Activated T-helper 1 cell treated with anti-CD3 and anti-CD28 coated beads, Interleukin-12 subunit alpha, Interleukin-12 subunit beta, Interleukin-2, Interleukin-4 antibody, amounts not matched to agents 30 ng/mL and 10 ng/mL and 1 ng/mL, durations not matched to agents 14 hours and 24 hours and 36 hours (primary cell): ENCODE data around the gene KCNE3. TPM values are rescaled to one million over a fixed set of nuclear protein-coding genes. Genes with fewer than 3 reads are reported as not detected.

Source experiments
- DNase-seq: peaks from one replicate; pipeline ENCODE4 v3.0.0; 2021; ENCODE audit warnings: low spot score
- H3K27ac Mint-ChIP-seq: one replicate; pipeline ENCODE4 v1.8.0; 2021; ENCODE audit warnings: mild to moderate bottlenecking, mixed read lengths
- H3K27me3 Mint-ChIP-seq: one replicate; pipeline ENCODE4 v1.8.0; 2022; ENCODE audit warnings: mild to moderate bottlenecking, moderate library complexity, mixed read lengths; ENCODE audit not compliant: insufficient read depth
- H3K36me3 Mint-ChIP-seq: one replicate; pipeline ENCODE4 v1.8.0; 2021; ENCODE audit warnings: low read depth, mixed read lengths
- H3K4me1 Mint-ChIP-seq: one replicate; pipeline ENCODE4 v1.8.0; 2021; ENCODE audit warnings: low read depth, mixed read lengths
- H3K4me3 Mint-ChIP-seq: one replicate; pipeline ENCODE4 v1.8.0; 2021; ENCODE audit warnings: mild to moderate bottlenecking, moderate library complexity, mixed read lengths
- H3K9me3 Mint-ChIP-seq: one replicate; pipeline ENCODE4 v1.8.0; 2021; ENCODE audit warnings: mixed read lengths
- intact Hi-C: fragments of 100-400 bp; cut with micrococcal nuclease; formaldehyde crosslinking; loops from one replicate; pipeline ENCODE4 v1.15.1; 2024
- total RNA-seq: library from RNA; stranded (reverse); gene quantifications from 2 replicates; pipeline ENCODE4 v1.2.3, GENCODE V29; 2022

Gene KCNE3
- total RNA-seq, 1 donor from 2014 or later = not detected

DNA sequence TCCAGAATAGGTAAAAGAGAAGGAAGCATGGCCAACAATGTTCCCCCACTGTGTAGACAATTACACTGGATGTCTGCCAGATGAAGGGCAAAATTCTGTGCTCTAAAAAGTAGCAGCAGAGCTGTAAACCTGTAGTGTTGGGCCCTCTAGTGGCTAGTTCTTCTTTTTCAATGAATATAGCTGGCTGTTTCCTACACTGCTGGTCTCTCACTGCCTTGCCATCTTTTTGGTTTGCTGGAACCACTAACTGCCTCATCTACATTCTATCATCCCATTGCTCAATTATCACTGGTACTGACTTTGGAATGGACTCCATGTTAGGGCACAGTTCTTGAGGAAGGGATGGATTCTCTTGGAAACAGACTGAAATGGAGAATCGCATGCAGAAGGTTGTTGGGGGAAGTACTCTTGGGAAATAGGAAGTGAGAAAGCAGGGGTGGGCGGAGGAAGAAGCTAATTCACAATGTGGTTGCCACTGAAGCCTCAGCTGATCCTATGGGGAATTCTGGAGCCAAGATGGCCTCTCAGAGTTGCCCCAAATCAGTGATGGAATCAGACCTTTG, 17.9 kb downstream of the KCNE3 start:
- Mint-ChIP-seq H3K4me3 (no peak overlapping the region), H3K9me3 (no peaks in the 10 kb centered on the region), H3K4me1 (peaks cover 7% of the 10 kb centered on the region), H3K27ac (no peak overlapping the region), H3K27me3 (peaks cover 12% of the 10 kb centered on the region), H3K36me3 (no peaks in the 10 kb centered on the region)
- peak; percentile 12 for DNase-seq
- intact Hi-C loops = loop anchor here (1.0 to 2.0 kb wide), 5 partner anchors 51 to 485 kb away; partner anchors contain the start of gene PGM2L1

DNA sequence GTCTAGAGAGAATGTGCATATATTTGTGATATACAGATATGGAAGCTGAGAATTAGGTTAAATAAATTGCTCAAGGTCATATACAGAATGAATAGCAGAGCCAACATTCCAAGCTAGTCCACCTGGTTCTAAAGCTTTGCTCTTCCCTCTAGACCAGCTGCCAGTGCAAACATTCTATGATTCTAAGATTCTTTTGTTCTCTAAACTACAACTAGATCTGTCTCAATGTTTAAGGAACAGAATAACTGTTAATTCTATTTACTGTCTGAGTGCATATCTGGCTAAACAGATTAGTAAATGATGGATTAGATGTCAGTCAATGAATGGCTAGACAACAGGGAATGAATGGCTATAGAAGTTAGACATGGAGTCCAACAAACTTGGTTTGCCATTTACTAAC, 19.6 kb downstream of the KCNE3 start:
- no peak for DNase-seq
- Mint-ChIP-seq H3K27ac (no peak overlapping the region), H3K4me1 (peaks cover 7% of the 10 kb centered on the region), H3K9me3 (no peaks in the 10 kb centered on the region), H3K4me3 (no peak overlapping the region), H3K36me3 (no peaks in the 10 kb centered on the region), H3K27me3 (peaks cover 9% of the 10 kb centered on the region)
- intact Hi-C loops = loop anchor here (2.0 kb wide), 1 partner anchor 49 kb away; the partner anchor contains the start of gene PGM2L1

GRCh38 chr11:74446532-74446938, 20.8 kb downstream of the KCNE3 start:
- Mint-ChIP-seq H3K36me3 (no peaks in the 10 kb centered on the region), H3K9me3 (no peaks in the 10 kb centered on the region), H3K4me1 (peaks cover 7% of the 10 kb centered on the region), H3K27me3 (peaks cover 11% of the 10 kb centered on the region), H3K27ac (no peak overlapping the region), H3K4me3 (no peak overlapping the region)
- DNase-seq = no peak
- intact Hi-C loops = no loop called here

GRCh38 chr11:74444173-74444826, 23.0 kb downstream of the KCNE3 start:
- Mint-ChIP-seq H3K9me3 (peaks cover 16% of the 10 kb centered on the region), H3K27ac (no peak overlapping the region)

DNA sequence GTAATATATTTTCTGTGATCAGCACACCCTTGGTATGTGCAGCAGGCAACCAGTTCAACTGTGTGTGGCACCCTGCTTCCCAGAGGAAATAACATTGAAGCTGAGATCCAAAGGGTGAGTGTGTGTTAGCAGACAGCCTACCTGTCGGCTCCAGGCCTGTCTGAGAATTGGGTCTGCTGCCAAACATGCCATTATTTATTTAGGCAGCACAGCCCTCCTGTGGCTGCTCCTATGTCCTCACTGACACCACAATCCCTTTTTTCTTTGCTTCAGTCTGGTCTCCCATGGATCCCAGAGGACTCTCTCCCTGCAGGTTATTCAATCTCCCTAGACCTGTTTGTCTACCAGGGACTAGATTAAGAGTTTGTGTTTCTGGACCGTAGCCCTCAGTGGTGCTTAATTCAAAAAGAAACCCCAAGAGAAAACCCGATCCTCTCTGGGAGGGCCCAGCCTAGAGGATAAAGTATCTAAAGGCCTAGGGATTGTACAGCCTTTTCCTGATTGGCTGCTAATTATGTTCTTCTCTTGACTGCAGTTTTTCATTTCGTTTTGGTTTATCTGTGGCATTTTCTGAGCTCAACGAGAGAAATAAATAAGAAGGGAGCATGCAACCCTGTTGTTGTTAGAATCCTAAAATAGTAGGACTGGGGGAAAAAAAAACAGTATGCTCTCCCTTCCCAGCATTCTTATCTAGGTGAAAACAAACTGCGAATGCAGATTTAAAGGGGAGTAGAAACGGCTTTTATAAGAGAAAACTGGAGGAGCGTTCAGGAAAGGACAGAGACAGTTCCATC, 24.1 kb downstream of the KCNE3 start:
- H3K36me3 Mint-ChIP-seq = no peaks in the 10 kb centered on the region
- H3K4me3 Mint-ChIP-seq = no peak overlapping the region
- intact Hi-C loops = no loop called here
- no peak for DNase-seq
- no peaks in the 10 kb centered on the region for H3K4me1 Mint-ChIP-seq
- H3K27me3 Mint-ChIP-seq = peaks cover 5% of the 10 kb centered on the region
- H3K27ac Mint-ChIP-seq = no peak overlapping the region
- peaks cover 16% of the 10 kb centered on the region for H3K9me3 Mint-ChIP-seq

More at GRCh38 chr11:74444173-74444826, 23.0 kb downstream of the KCNE3 start:
- intact Hi-C loops = no loop called here
- H3K4me1 Mint-ChIP-seq = peaks cover 3% of the 10 kb centered on the region
- no peak for DNase-seq
- H3K36me3 Mint-ChIP-seq = no peaks in the 10 kb centered on the region
- H3K4me3 Mint-ChIP-seq = no peak overlapping the region
- H3K27me3 Mint-ChIP-seq = peaks cover 7% of the 10 kb centered on the region

DNA sequence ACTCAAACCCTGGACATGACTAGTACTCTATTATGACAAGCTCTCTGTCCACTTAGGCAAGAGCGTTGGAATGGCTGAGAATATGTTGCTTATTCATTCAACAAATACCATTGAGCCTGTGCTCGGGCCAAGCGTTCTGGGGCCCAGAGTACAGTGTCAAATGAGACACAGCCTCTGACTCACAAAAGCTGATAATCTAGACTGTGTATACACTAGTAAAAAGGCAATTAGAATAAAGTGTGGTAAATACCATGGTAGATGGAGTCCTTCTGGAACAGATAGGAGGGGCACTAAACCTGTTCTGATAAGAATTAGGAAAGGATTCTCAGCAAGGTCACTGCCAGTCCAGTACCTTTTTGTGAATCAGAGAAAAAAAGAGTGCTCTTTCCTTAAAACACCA, 24.7 kb downstream of the KCNE3 start:
- DNase-seq = no peak
- no peak overlapping the region for H3K4me3 Mint-ChIP-seq
- peaks cover 16% of the 10 kb centered on the region for H3K9me3 Mint-ChIP-seq
- H3K27me3 Mint-ChIP-seq = peaks cover 5% of the 10 kb centered on the region
- intact Hi-C loops = no loop called here
- H3K4me1 Mint-ChIP-seq = no peaks in the 10 kb centered on the region
- no peaks in the 10 kb centered on the region for H3K36me3 Mint-ChIP-seq
- no peak overlapping the region for H3K27ac Mint-ChIP-seq

DNA sequence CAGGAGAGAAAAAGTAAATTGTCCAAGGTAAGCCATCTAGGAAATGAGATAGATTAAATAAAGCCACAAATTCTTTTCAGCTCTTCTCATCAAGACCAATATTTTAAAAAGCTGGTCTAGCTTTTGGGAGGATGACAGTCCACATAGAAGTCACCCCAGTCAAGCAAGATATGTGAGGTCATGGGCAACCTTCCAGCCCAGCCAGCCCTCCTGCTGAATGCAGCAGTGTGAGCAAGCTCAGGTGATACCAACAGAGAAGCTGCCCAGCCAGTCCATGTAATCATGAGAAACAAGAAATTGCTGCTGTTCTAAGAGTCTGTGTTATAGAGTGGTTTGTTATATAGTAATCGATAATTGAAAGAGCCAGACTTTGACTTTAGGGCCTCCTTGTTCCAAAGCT, 28.7 kb downstream of the KCNE3 start:
- Mint-ChIP-seq H3K27ac (no peak overlapping the region), H3K4me3 (no peak overlapping the region), H3K27me3 (peaks cover 3% of the 10 kb centered on the region), H3K9me3 (peaks cover 16% of the 10 kb centered on the region), H3K36me3 (no peaks in the 10 kb centered on the region), H3K4me1 (peaks cover 5% of the 10 kb centered on the region)
- no peak for DNase-seq
- intact Hi-C loops = no loop called here

DNA sequence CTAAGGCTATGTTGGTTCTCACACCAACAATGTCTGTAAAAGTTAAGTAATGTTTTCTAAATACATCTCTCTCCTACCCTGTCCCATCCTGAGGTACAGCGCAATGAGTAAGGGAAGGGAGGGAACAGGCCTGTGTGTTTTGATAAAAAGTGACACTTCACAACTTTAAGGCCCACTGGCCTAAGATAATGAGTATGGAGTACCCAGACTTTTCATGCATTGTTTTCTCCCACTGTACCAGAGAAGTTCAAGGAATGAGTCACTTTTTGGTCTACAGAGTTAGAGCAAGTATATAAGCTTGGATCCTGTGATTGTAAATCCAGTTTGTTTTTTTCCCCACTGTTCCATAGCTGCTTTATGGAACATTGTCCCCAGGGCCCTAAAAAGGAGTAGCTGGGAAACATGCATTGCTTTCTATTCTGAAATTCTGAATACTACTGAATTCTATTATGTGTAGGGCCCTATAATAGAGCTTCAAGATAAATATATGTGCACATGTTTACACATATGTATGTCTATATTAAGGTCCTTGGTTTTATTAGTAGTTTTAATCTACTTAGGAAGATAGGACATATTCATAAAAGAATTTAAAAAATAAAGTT, 29.8 kb downstream of the KCNE3 start:
- intact Hi-C loops = no loop called here
- no peak overlapping the region for H3K27ac Mint-ChIP-seq
- no peak overlapping the region for H3K4me3 Mint-ChIP-seq
- no peaks in the 10 kb centered on the region for H3K27me3 Mint-ChIP-seq
- H3K36me3 Mint-ChIP-seq = no peaks in the 10 kb centered on the region
- peaks cover 5% of the 10 kb centered on the region for H3K4me1 Mint-ChIP-seq
- peaks cover 16% of the 10 kb centered on the region for H3K9me3 Mint-ChIP-seq
- no peak for DNase-seq

- H3K4me3 Mint-ChIP-seq = no peak overlapping the region
- no peak for DNase-seq
- intact Hi-C loops = no loop called here
- no peaks in the 10 kb centered on the region for H3K9me3 Mint-ChIP-seq
- H3K4me1 Mint-ChIP-seq = peaks cover 5% of the 10 kb centered on the region
- peaks cover 2% of the 10 kb centered on the region for H3K27me3 Mint-ChIP-seq
- H3K36me3 Mint-ChIP-seq = no peaks in the 10 kb centered on the region
- no peak overlapping the region for H3K27ac Mint-ChIP-seq
Observed at GRCh38 chr11:74434528-74434927, 32.8 kb downstream of the KCNE3 start.

DNA sequence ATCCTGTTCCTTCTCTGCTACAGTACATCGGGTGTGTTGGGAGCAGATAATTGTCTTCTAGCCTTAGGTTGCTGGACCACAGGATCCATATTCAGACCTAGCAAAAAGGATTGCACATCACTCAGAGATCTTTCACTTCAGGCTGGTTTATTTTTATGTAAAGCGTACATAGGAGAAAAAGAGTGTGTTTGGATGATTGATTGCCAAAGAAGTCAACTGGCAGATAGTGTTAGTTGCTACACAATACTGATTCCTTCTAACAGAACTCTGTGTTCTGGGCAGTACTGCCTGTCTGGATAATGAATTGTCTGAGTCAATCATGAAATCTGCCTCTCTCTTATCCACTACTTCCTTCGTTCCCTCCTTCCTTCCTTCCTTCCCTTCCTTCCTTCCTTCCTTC, 38.1 kb downstream of the KCNE3 start:
- Mint-ChIP-seq H3K36me3 (no peaks in the 10 kb centered on the region), H3K4me1 (no peaks in the 10 kb centered on the region), H3K27ac (no peak overlapping the region), H3K9me3 (no peaks in the 10 kb centered on the region), H3K27me3 (peaks cover 2% of the 10 kb centered on the region), H3K4me3 (no peak overlapping the region)
- intact Hi-C loops = no loop called here
- DNase-seq = no peak

- Mint-ChIP-seq H3K27ac (no peak overlapping the region), H3K4me1 (no peaks in the 10 kb centered on the region), H3K27me3 (peaks cover 2% of the 10 kb centered on the region)
Observed at GRCh38 chr11:74427384-74427886, 39.9 kb downstream of the KCNE3 start.

GRCh38 chr11:74425100-74425499, 42.2 kb downstream of the KCNE3 start:
- H3K36me3 Mint-ChIP-seq = no peaks in the 10 kb centered on the region
- H3K4me3 Mint-ChIP-seq = no peak overlapping the region
- DNase-seq = no peak
- no peaks in the 10 kb centered on the region for H3K4me1 Mint-ChIP-seq
- H3K9me3 Mint-ChIP-seq = no peaks in the 10 kb centered on the region
- H3K27me3 Mint-ChIP-seq = peaks cover 2% of the 10 kb centered on the region
- H3K27ac Mint-ChIP-seq = no peak overlapping the region
- intact Hi-C loops = no loop called here

More at GRCh38 chr11:74427384-74427886, 39.9 kb downstream of the KCNE3 start:
- Mint-ChIP-seq H3K9me3 (no peaks in the 10 kb centered on the region), H3K36me3 (no peaks in the 10 kb centered on the region), H3K4me3 (no peak overlapping the region)
- DNase-seq = no peak
- intact Hi-C loops = no loop called here
